ENCODE data around the gene DVL3.

Gene DVL3

GRCh38 chr3:184211297-184211696 lies 56.1 kb downstream of the DVL3 start:
- no peak for DNase-seq (ENCODE audit: low read depth in 2 of 2)

- DNase-seq (ENCODE audit: low read depth in 2 of 2): no peak
Measured at GRCh38 chr3:184211718-184212117, 56.5 kb downstream of the DVL3 start.

GRCh38 chr3:184218814-184219213 lies 63.6 kb downstream of the DVL3 start:
- no peak for DNase-seq (ENCODE audit: low read depth in 2 of 2)

- no peak for DNase-seq (ENCODE audit: low read depth in 2 of 2)
Measured at GRCh38 chr3:184222521-184222920, 67.3 kb downstream of the DVL3 start.

Measured in fibroblast of skin of left quadriceps (primary cell).